ENCODE results near the gene PARD3. TPM values are rescaled to one million over a fixed set of nuclear protein-coding genes. Genes with fewer than 3 reads are reported as not detected.
"Not testable (repeated sequence)": the region's sequence is repeated elsewhere in the genome, so short reads cannot be mapped to it uniquely, and the experiment has no call there.

Gene PARD3
- total RNA-seq, 1 experiment from 2014 or later, result 19.3 TPM

DNA sequence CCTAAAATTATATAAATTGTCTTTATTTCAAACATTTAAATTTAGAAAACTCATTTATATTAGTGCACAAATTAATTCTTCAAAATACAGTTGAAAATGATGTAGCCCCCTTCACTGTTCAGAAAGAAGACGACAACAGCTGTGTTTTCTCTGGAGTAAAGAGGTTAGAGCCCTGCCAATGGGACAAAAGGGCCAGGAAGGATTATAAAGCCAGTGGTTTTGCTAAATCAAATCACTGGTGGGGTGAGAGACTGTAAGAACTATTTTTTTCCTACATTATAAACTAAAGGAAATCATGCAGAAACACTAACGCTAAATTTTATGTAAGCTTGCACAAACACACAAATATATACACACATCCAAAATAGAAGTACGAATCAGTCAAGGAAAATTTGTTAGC lies 386.6 kb downstream of the PARD3 start:
- DNase-seq (ENCODE audit: low spot score), result no peak

DNA sequence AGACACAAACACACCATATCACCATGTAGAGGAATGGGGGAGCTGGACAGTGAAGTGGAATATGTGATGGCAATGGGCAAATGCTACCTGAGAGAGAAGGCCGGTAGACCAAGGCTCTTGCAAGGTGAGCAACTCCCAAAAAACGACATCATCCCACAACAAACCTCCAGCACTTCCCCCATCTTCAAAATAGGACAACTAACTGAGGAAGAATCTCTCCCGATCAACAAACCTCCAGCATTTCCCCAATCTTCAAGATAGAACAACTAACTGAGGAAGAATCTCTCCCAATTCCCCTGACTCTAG lies 387.2 kb downstream of the PARD3 start:
- no peak for DNase-seq (ENCODE audit: low spot score)

DNA sequence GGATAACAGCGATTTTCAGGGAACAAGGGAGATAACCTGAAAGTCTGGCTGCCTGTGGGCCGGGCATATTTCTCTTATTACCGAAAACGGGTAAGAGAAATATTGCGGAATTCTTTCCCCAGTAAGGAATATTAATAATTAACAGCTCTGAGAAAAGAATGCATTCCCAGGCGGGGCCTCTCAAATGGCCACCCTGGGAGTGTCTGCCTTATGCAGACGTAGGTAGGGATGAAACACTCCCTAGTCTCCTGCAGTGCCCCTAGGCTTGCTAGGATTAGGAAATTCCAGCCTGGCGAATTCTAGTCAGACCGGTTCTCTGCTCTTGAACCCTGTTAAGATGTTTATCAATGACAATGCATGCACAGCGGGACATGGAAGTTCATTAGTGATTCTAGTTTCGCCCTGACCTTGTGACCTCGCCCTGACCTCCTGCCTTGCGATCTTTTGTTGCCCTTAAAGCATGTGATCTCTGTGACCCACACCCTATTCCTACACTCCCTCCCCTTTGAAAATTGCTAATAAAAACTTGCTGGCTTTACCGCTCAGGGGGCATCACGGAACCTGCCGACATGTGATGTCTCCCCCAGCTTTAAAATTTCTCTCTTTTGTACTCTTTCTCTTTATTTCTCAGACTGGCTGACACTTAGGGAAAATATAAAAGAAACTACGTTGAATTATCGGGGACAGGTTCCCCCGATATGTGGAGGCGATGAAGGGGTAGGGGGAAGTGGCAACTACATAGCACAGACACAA lies 387.8 kb downstream of the PARD3 start:
- not testable (repeated sequence) for DNase-seq (ENCODE audit: low spot score)

DNA sequence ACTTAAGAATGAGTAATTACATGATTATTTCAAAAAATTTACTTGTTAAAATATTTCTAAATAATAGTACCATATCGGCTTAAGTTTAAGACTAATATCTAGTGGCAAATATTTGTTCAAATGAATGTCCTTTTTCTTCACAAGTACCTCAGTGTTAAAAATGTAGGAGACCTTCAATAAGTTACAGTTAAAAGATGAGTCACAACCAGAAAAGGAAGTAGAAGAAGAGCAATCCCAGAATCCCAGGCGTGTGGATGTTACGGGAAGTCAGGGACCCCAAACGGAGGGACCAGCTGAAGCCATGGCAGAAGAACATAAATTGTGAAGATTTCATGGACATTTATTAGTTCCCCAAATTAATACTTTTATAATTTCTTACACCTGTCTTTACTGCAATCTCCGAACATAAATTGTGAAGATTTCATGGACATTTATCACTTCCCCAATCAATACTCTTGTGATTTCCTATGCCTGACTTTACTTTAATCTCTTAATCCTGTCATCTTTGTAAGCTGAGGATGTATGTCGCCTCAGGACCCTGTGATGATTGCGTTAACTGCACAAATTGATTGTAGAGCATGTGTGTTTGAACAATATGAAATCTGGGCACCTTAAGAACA lies 388.4 kb downstream of the PARD3 start:
- not testable (repeated sequence) for DNase-seq (ENCODE audit: low spot score)

DNA sequence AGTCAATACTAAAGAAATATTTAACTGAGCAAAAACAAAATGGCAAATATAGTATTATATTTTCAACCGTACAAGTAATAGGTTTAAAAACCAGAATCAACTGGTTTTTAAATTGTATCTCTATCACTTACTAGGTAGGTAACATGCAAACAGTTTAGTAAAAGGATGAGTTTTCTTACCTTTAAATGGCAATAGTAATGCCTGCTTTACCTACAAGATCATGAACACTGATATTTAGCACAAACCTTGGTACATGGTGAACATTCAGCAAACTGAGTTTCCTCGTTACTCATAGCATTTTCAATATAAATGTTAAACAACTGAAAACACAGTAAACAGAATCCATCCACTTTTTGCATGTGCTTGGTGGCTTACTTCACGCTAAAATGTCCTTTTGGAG lies 389.1 kb downstream of the PARD3 start:
- no peak for DNase-seq (ENCODE audit: low spot score)

DNA sequence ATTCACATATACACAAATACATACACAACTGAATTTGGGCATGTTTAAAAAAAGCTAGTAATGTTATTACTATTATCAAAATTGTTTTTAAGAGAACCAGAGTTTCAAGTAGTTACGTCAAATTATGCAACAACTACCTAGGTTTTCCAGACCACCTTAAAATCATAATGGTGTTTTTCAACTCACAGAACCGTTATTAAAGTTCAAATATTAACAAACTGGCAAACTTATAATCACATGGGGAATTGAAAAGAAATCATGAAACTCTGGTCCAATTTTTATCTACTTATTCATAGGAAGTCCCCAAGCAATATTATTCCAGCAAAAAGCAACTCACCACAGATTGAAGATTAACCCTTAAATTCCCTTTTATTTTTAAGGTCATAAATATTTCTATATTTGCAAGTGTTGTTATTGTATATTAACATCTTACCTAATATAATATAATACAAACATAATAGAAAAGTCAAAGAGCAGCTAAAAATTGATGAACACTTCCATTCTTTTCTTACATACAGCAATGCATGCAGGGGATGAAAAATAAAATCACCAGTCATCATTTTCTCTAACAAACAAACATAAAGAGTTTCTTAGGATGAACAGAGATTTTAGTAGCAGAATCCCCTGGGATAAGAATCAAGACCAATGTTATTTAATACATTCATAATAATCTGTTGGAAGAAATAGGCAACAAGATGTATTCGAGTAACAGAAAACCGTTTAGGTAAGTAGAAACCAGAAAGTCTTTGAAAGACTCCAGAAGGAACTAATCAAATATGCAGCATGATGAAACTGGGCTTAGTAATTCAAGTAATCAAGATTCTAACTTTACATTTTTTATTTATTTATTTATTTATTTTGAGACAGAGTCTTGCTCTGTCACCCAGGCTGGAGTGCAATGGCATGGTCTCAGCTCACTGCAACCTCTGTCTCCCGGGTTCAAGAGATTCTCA lies 391.1 kb downstream of the PARD3 start:
- DNase-seq (ENCODE audit: low spot score), result no peak

DNA sequence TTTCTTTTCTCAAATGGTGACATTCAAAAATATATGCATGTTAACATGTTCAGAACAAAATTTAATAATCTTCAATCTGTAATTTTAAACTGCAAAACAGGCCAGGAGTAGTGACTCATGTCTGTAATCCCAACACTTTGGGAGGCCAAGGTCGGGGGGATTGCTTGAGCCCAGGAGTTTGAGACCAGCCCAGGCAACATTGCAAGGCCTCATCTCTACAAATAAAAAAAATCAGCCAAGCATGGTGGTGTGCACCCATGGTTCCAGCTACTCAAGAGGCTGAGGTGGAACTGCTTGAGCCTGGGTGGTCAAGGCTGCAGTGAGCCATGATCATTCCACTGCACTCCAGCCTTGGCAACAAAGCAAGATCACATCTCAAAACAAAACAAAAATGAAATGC lies 394.3 kb downstream of the PARD3 start:
- no peak for DNase-seq (ENCODE audit: low spot score)

DNA sequence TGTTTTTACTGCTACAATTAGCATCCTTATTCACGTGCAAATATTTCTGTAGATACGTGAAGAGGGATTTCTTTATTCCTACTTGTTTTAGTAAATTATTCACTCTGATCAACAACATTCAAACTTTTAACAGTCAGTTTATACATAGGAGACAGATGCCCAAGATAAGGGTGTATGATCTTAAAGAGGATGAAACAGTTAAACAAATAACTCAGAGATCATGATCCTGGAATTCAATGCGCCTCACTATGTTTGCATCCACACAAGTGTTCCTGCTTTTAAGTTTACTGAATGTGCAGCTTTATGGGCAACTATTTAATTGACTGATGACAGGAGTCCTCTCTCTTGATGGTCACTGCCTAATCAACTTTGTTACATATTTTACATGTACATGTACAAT lies 394.8 kb downstream of the PARD3 start:
- no peak for DNase-seq (ENCODE audit: low spot score)

DNA sequence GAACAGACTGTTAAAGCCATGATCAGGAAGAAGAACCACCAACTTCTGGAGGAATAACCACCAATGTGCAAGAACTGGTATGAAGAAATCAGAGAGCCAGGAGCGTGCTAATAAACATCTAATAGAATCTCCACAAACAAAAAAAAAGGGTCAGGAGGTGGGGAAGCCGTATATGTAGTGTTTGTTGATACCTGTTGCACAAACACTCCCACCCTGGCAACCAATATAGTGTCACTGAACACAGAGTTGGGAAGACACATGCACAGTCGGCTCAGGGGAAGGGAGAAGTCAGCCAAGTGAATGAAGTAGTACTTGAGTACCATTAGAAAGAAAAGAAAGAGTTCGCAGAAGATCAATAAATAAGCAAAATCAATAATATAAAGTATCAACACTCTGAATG lies 400.1 kb downstream of the PARD3 start:
- DNase-seq (ENCODE audit: low spot score), result no peak

DNA sequence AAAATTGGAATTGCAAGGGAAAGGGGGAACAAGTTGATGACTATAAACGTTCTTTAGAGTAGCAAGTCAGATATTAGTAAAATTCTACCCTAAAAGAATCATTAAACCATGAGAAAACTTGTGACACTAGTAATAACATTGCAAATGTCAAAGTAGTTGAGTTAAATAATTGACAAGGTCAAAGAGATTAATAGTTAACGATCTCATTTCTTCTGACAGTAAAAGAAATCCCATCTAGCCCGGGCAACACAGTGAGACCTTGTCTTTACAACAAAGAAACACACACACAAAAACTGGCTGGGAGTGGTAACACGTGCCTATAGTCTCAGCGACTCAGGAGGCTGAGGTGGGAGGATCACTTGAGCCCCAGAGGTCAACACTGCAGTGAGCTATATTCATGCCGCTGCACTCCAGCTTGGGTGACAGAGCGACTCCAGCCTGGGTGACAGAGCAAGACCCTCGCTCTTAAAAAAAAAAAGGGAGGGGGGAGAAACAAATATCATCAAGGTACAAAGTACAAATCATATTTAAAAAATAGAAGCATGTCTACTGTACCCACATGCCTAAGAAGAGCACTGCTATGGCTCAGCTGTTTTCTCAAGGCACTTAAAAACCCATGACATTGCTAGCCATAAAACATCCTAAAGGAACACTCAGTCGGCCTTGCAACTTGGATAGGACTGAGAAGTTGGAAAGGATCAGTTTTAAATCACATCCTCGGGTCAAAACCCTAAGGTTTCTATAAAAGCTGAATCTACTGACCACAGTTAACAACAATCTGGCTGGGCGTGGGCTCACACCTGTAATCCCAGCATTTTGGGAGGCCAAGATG lies 401.1 kb downstream of the PARD3 start:
- DNase-seq (ENCODE audit: low spot score), result no peak

DNA sequence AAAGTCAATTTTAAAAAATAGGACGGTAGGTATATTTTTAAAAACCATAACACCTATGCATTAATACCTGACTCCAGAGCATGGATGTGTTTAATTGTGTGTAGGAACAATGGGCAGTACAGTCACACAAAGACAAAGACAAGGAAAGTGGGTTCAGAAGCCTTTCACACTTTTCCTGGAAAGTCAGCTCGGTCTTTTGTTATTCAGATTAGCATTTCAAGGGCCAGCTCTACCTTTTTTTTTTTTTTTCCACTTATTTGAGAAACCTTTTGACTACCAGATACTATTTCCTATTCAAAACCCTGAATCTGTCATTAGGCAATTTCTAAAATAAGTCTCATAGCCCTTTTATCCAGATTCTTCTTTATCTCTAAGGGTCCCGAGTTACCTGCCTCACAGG lies 401.9 kb downstream of the PARD3 start:
- DNase-seq (ENCODE audit: low spot score), result no peak

DNA sequence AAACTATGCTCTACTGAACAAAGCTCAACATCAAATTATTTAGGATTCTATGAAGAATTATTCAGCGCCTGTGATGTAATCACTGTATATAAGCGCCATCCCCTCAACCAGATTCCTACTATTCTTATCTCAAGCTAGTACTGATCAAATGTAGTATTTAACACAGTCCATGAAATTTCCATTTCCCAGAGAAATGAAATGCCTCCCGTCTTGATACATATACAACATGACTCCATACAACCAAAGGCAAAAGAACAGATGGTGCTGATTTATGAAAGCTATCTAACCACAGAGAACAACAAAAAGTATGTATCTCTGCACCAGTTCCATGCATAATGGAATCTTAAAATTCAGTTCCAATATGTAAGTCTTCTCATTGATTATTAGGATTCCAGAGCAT lies 406.1 kb downstream of the PARD3 start:
- DNase-seq (ENCODE audit: low spot score), result no peak

DNA sequence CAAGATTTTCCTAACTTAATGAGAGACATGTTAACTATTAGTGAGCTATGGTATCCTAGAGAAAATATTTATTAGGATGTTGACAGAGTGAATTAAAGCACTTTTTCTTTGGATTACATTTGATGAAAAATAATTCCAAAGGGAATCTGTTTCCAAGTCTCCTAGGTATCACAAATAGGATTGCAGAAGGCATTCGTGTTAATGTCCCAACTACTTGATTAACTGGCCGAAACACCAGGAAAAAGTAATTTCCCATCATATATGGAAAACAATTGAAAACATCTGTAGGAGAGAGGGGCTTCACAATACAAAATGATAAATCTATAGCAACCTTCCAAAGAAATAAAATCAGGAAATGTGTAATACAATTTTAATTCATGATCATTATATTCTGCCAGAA lies 406.7 kb downstream of the PARD3 start:
- DNase-seq (ENCODE audit: low spot score), result no peak

DNA sequence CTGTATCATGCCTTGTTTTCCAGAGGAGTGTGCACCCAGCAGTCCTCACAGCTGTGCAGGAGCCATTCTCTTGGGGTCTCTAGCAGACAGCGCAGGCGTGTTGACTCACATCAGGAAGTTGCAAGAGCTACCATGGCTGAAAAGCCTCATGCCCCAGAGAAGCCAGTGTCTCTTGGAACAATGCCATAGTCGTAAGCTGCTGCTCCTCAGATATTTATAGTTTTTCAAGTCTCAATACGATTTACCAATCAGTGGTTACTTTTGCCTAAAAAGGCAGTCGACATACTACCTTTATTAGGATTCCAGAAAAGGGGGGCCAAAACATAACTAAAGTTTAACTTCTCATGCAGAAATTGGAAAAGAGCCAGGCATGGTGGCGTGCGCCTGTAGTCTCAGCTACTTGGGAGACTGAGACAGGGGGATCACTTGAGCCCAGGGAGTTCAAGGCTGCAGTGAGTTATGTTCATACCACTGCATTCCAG lies 407.7 kb downstream of the PARD3 start:
- DNase-seq (ENCODE audit: low spot score), result peak; percentile 24

DNA sequence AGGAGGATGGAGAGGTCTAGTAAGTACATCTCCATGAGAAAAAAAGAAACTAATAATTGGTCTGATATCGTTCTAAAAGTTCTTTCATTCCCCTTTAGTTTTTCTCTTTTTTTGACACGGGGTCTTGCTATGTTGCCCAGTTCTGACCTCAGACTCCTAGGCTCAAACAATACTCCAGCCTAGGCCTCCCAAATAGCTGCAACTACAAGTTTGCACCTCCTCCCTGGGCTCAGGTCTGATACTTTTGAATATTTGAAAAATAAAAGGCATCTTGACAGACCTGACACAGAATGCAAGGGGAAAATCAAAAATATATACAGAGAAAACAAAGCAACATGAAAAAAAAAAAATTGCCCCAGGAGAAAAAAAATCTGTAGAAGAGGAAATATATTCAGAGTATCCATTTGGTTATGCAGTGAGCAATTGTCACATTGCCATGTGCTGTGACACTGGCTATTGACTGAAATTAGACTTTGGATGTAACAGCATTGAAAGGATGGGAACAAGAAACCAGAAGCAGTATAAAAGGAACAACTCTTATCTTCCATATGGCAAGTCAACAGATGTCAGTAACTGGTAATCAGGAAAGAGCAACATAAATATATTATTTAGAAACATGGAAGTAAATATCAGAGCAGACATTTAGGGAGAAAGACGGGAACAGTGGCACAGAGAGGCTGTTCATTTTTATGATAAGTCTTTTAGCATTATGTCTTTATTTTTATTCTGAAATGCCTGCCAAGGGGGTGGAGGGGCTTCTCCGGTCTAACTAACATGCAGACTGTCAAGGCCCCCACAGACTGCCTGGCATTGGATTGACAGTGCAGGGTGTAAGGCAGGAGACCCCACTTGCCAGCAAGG lies 408.4 kb downstream of the PARD3 start:
- DNase-seq (ENCODE audit: low spot score), result no peak

DNA sequence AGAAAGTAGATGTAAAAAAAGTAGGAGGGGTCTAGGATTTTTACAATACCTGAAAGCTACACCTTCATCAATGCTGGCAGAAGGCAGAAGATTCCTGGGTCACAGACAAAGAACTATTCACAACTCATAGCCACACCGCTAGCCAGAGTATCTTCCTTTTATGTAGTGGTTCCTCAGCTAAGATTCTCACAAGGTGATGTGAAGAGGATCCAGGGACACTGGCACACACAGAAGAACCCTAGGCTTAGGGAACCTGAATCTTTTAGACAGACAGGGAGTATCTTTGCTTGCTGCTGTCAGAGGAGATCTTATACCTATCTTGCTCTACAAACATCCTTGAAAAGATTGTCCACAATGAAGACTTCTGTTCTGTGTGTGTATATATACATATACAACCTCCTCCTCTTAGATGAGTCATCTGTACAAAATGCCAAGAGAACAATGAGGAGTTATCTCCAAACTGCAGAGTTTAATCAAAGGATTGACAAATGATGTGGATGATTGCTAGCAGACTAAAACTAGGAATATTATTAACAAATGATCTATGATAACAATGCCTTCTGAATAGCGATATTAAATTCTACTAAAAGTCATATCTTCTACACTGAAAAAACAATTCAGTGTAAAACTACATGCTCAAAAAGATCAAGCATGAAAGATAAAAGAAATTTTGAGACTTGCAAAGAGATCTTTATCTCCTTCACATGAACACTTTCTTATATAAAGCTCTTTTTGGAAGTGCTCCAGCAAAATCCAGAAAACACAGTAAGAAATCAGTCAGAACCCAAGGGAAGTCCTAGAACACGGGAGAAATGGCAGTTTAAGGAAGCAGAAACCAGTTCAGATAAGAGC lies 409.3 kb downstream of the PARD3 start:
- no peak for DNase-seq (ENCODE audit: low spot score)

DNA sequence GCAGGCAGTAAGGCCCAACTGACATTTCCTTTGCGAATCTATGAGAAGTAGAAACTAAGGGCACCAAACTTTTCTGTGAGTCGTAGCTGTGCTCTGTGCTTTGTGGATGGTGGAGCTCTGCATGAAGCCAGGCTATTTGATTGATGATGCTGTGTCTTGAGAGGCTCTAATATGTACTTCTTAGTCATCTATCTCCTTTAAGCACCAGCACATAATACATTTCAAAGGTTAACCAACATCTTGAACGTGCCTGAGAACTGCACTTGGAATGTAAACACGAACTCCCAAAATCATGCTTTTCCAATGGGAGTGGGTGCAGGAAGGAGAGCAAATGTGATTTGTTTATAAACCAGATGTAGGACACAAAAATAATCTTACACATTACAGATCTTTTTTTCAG lies 411.6 kb downstream of the PARD3 start:
- DNase-seq (ENCODE audit: low spot score), result no peak

DNA sequence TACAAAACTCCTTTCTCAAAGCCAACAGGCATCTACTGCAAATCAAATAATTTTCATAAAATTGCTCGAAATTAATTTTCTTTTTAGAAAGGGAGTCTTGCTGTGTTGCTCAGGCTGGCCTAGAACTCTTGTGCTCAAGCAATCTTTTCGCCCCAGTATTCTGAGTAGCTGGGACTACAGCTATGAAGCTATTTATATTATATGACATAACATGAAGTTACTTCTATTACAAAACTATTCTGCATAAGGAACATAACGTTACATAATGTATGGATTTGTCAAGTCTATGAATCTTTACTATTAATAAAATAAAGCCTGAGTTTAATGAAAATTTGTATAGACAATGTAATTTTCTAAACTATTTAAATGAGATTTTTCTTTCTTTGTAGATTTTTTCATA lies 415.0 kb downstream of the PARD3 start:
- DNase-seq (ENCODE audit: low spot score), result no peak

DNA sequence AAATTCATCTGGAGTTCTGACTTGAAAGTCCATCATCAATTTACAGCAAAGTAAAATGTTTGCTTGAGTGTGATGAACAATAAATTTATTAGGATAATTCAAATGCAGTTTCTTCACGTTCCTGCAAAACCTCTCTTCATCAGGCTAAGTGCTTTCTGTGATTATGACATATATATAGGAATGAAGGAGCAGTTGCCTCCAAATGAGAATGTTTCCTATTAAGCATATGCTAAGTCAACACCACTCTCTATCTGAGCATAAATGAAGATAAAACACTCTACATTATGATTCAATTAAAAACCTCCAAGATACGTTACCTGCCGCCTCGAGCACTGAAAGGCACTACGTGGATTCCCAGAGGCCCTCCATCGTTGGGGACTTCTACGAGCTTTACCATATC lies 416.1 kb downstream of the PARD3 start:
- no peak for DNase-seq (ENCODE audit: low spot score)

DNA sequence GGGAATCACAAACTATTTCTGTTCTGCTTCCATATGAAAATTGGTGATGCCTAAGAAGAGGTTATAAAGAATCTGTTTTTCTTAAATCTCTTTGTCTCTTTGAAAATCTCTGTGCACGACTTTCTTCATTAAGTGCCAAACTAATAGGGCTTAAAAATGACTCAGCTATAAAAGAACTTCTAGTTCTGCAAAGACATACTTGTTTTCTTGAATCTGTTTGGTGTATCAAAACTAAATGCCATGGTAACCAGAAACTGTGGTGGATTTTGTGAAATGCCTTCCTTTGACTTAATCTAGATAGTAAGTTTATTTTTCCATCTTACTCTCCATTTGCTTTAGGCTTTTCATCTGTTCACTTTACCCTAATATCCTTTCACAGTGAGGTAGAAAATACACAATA lies 417.8 kb downstream of the PARD3 start:
- no peak for DNase-seq (ENCODE audit: low spot score)
